MM.1S (cell line): ENCODE results near the gene EIF2B2.

Source experiments
- CTCF ChIP-seq: fragments of 300-600 bp; sonication (generic); IDR thresholded peaks from 2 replicates; pipeline ENCODE4 v1.5.1; 2016; ENCODE audit warnings: antibody characterized with exemption, low read length, mixed read lengths
- EZH2phosphoT487 ChIP-seq: fragments of 300-600 bp; sonication (generic); IDR thresholded peaks from 2 replicates; pipeline ENCODE4 v1.6.1; 2018; ENCODE audit warnings: antibody characterized with exemption, low read length

- TF ChIP-seq CTCF (no peak), EZH2phosphoT487 (no peak)
These were observed 23.2 kb downstream of the EIF2B2 start for GRCh38 chr14:75025876-75026275.
